Measurements from ENCODE around the gene C1QTNF6.

DNA sequence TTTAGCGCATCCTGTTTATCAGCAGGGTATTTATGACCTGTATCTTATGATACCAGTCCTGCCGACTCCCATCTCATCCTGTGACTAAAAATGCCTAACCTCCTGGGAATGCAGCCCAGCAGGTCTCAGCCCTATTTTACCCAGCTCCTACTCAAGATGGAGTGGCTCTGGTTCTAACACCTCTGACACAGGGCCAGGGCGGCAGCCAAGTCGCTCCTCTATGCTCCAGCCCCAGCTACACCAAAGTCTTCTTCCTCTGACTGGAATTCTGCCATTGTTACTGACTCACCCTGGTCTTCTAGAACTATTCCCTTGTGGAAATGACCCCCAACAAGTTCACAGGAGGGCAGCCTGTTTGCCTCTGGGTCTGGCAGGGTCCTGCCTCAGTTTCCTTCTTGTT, 7.9 kb upstream of the C1QTNF6 start:
- TF ChIP-seq, protein P1, sequence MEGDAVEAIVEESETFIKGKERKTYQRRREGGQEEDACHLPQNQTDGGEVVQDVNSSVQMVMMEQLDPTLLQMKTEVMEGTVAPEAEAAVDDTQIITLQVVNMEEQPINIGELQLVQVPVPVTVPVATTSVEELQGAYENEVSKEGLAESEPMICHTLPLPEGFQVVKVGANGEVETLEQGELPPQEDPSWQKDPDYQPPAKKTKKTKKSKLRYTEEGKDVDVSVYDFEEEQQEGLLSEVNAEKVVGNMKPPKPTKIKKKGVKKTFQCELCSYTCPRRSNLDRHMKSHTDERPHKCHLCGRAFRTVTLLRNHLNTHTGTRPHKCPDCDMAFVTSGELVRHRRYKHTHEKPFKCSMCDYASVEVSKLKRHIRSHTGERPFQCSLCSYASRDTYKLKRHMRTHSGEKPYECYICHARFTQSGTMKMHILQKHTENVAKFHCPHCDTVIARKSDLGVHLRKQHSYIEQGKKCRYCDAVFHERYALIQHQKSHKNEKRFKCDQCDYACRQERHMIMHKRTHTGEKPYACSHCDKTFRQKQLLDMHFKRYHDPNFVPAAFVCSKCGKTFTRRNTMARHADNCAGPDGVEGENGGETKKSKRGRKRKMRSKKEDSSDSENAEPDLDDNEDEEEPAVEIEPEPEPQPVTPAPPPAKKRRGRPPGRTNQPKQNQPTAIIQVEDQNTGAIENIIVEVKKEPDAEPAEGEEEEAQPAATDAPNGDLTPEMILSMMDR (conservative IDR thresholded peaks at IDR 0.05 in 1 of 2, IDR thresholded peaks at IDR 0.05 in 1 of 2; ENCODE audit: low read depth in 1 of 2, low read length in 2 of 2): no peak
- no peak for TF ChIP-seq EZH2 (IDR thresholded peaks at IDR 0.05; ENCODE audit: low read length, missing control alignments)

All from fibroblast of lung (primary cell).